GM12878 (cell line): ENCODE data around the gene CHRNA3. TPM values are rescaled to one million over a fixed set of nuclear protein-coding genes. Genes with fewer than 3 reads are reported as not detected.
"Not testable (repeated sequence)": the region's sequence is repeated elsewhere in the genome, so short reads cannot be mapped to it uniquely, and the experiment has no call there.

Experiments used
- ATAC-seq: fragments of 200-7000 bp; cut with Tn5 transposase; 3 replicates; pipeline ENCODE4 v1.9.1; 2020; ENCODE audit warnings: mild to moderate bottlenecking, moderate library complexity
- BruUV-seq: library from RNA; stranded (reverse); fragments of 400-500 nt; replicated peaks from 2 replicates; lab custom pipeline; 2021; lab: Mats Ljungman, UMichigan
- CTCF ChIA-PET: fragments of 300-600 bp; sonication (Branson Sonifier 250); formaldehyde crosslinking; extraction: SDS; loops from one replicate; lab custom pipeline; 2021; ENCODE audit warnings: inconsistent platforms; lab: Yijun Ruan, JAX
- POLR2A ChIA-PET: fragments of 350-600 bp; formaldehyde crosslinking; extraction: SDS; loops from one replicate; lab custom pipeline; 2021; ENCODE audit warnings: inconsistent platforms; lab: Charles Lee
- RAD21 ChIA-PET: fragments of 300-600 bp; sonication (Branson Sonifier 250); formaldehyde crosslinking; loops from one replicate; lab custom pipeline; 2023; ENCODE audit warnings: antibody characterized with exemption; ENCODE audit not compliant: unreplicated experiment; lab: Charles Lee
- SMC1A ChIA-PET: fragments of 300-600 bp; sonication (Branson Sonifier 250); formaldehyde crosslinking; loops from one replicate; lab custom pipeline; 2023; ENCODE audit not compliant: unreplicated experiment, uncharacterized antibody; lab: Charles Lee
- DNase-seq: peaks from one replicate; pipeline ENCODE4 v3.0.0-alpha.2; 2011; ENCODE audit warnings: low read depth, low spot score
- FAIRE-seq: peaks from 3 replicates; lab custom pipeline; 2011; peaks lifted over from hg19 to GRCh38; lab: Jason Lieb, UNC
- H2AFZ ChIP-seq: 2 replicates; pipeline ENCODE4 v1.6.0; 2011; ENCODE audit warnings: low read depth, low read length, control low read depth; ENCODE audit not compliant: control insufficient read depth
- H3K27ac ChIP-seq: 2 replicates; pipeline ENCODE4 v1.5.1; 2011; ENCODE audit warnings: control low read depth; ENCODE audit not compliant: control insufficient read depth, insufficient read depth
- H3K27me3 ChIP-seq, 2 experiments: replicated peaks in 1 of 2; 2 replicates each; pipeline versions ENCODE4 v1.6.0 to v1.6.1; 2011; ENCODE audit warnings: low read length in 1 of 2; ENCODE audit not compliant: control insufficient read depth in 2 of 2, insufficient read depth in 2 of 2
- H3K36me3 ChIP-seq, 2 experiments: 2 replicates each; pipeline ENCODE4 v1.5.1; 2011; ENCODE audit warnings: low read length in 1 of 2; ENCODE audit not compliant: control insufficient read depth in 2 of 2, insufficient read depth in 2 of 2
- H3K4me1 ChIP-seq: 2 replicates; pipeline ENCODE4 v1.6.1; 2011; ENCODE audit warnings: mild to moderate bottlenecking, low read length, moderate library complexity, mixed read lengths; ENCODE audit not compliant: control insufficient read depth, insufficient read depth
- H3K4me2 ChIP-seq: 2 replicates; pipeline ENCODE4 v1.6.0; 2011; ENCODE audit warnings: control low read depth; ENCODE audit not compliant: control insufficient read depth, insufficient read depth
- H3K4me3 ChIP-seq: fragments of 200-600 bp; sonication (generic); 2 replicates; pipeline ENCODE4 v1.5.1; 2016
- H3K79me2 ChIP-seq: 2 replicates; pipeline ENCODE4 v1.6.0; 2011; ENCODE audit warnings: low read length; ENCODE audit not compliant: control insufficient read depth, insufficient read depth
- H3K9ac ChIP-seq: 2 replicates; pipeline ENCODE4 v1.8.0; 2011; ENCODE audit warnings: low read length, control low read depth, mixed read lengths; ENCODE audit not compliant: control insufficient read depth, insufficient read depth
- H3K9me3 ChIP-seq: replicated peaks from 3 replicates; pipeline ENCODE4 v1.5.1; 2011; ENCODE audit warnings: mild to moderate bottlenecking, low read length; ENCODE audit not compliant: control insufficient read depth, insufficient read depth
- H4K20me1 ChIP-seq: 2 replicates; pipeline ENCODE4 v1.6.0; 2011; ENCODE audit not compliant: control insufficient read depth, insufficient read depth
- HDAC2 ChIP-seq: fragments of 200-600 bp; sonication (generic); IDR thresholded peaks from 2 replicates; pipeline ENCODE4 v1.6.1; 2017
- LARP7 ChIP-seq: fragments of 450-650 bp; IDR thresholded peaks from 2 replicates; pipeline ENCODE4 v1.6.1; 2017; ENCODE audit warnings: mild to moderate bottlenecking
- NFXL1 ChIP-seq: fragments of 450-650 bp; IDR thresholded peaks from 2 replicates; pipeline ENCODE4 v1.6.1; 2017; ENCODE audit warnings: antibody characterized with exemption, mild to moderate bottlenecking, borderline replicate concordance
- STAT1 ChIP-seq: fragments of 450-650 bp; conservative IDR thresholded peaks from 2 replicates; pipeline ENCODE4 v1.6.1; 2014; ENCODE audit warnings: antibody characterized with exemption, mild to moderate bottlenecking
- TAF1 ChIP-seq: IDR thresholded peaks from 2 replicates; pipeline ENCODE4 v1.6.1; 2011; ENCODE audit warnings: mild to moderate bottlenecking, low read depth, low read length, borderline replicate concordance
- ZBTB4 ChIP-seq: fragments of 450-650 bp; formaldehyde crosslinking; IDR thresholded peaks from 2 replicates; pipeline ENCODE4 v1.4.0; 2022; ENCODE audit warnings: mild to moderate bottlenecking, moderate library complexity
- ZSCAN29 ChIP-seq: fragments of 450-650 bp; IDR thresholded peaks from 2 replicates; pipeline ENCODE4 v1.6.1; 2017; ENCODE audit warnings: mild to moderate bottlenecking, moderate library complexity
- WGBS: methylation state at CpG from one replicate; pipeline ENCODE4 v1.1.6; 2016; ENCODE audit warnings: low lambda C conversion rate; ENCODE audit not compliant: insufficient replicate concordance, insufficient coverage; ENCODE audit errors: missing lambda C conversion rate; 5-methylcytosine and 5-hydroxymethylcytosine counted together
- in situ Hi-C: fragments of 300-500 bp; cut with MboI; formaldehyde crosslinking; loops from 9 replicates; pipeline ENCODE4 v1.14.3; 2018; ENCODE audit warnings: mixed read lengths
- intact Hi-C: fragments of 100-400 bp; cut with micrococcal nuclease; formaldehyde crosslinking; loops from one replicate; pipeline ENCODE4 v1.14.2; 2022; ENCODE audit not compliant: unreplicated experiment
- polyA plus RNA-seq, 11 experiments: library from polyadenylated mRNA; depleted of rRNA in 4 of 11; unstranded in 6 of 11; stranded (reverse) in 5 of 11; fragments of >200 nt; fragmentation: Nextera tagmentation in 4 of 11; fragmentation: Illumina TruSeq in 1 of 11; extraction: Ambion mirVana in 4 of 11; extraction: Trizol in 1 of 11; gene quantifications; 1 replicate in 1 of 11; 2 replicates in 10 of 11; pipeline versions ENCODE4 v1.2.1 to v1.2.3, GENCODE V29; 2011 to 2016; ENCODE audit warnings: inconsistent platforms in 2 of 11, missing spikeins in 2 of 11, low read depth in 1 of 11
- total RNA-seq, 4 experiments: library from RNA; depleted of rRNA in 3 of 4; stranded (reverse); fragments of >200 nt in 3 of 4; fragmentation: Illumina TruSeq in 1 of 4; extraction: Trizol in 1 of 4; gene quantifications; 2 replicates each; pipeline versions ENCODE4 v1.2.1 to v1.2.3, GENCODE V29; 2013 to 2021

CHRNA3 gene
- total and polyA plus RNA-seq, 10 of the 15 experiments (the other 5 are each of a cell fraction or from before 2014, with no cell fraction given), result 0.06 to 0.19 (median 0.09) TPM; not detected in 7

GRCh38 chr15:78561490-78561889 is 59.3 kb downstream of the CHRNA3 start (continued):
- TF ChIP-seq ZBTB4 (CRISPR knock-in tag), result no peak
- no peak for TF ChIP-seq NFXL1
- TF ChIP-seq TAF1, result no peak
- TF ChIP-seq HDAC2, result no peak
- no peak for TF ChIP-seq LARP7
- no peak for TF ChIP-seq STAT1
- TF ChIP-seq ZSCAN29, result no peak

GRCh38 chr15:78560201-78560600 is 60.6 kb downstream of the CHRNA3 start:
- H3K79me2 ChIP-seq, in situ Hi-C loops, FAIRE-seq, CTCF ChIA-PET, H3K9me3 ChIP-seq, H3K9ac ChIP-seq, ATAC-seq, BruUV-seq, H4K20me1 ChIP-seq, H3K27me3 ChIP-seq, RAD21 ChIA-PET, H3K36me3 ChIP-seq, DNase-seq, intact Hi-C loops, H3K4me2 ChIP-seq, SMC1A ChIA-PET, POLR2A ChIA-PET, H2AFZ ChIP-seq, H3K27ac ChIP-seq, H3K4me1 ChIP-seq, H3K4me3 ChIP-seq: not testable (repeated sequence)
- WGBS, result 73% methylated on average over 10 of the region's 10 CpGs
